Measurements from ENCODE around the gene OR8J3.
"Not testable (repeated sequence)": the region's sequence is repeated elsewhere in the genome, so short reads cannot be mapped to it uniquely, and the experiment has no call there.

Gene OR8J3, protein sequence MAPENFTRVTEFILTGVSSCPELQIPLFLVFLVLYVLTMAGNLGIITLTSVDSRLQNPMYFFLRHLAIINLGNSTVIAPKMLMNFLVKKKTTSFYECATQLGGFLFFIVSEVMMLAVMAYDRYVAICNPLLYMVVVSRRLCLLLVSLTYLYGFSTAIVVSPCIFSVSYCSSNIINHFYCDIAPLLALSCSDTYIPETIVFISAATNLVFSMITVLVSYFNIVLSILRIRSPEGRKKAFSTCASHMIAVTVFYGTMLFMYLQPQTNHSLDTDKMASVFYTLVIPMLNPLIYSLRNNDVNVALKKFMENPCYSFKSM

DNA sequence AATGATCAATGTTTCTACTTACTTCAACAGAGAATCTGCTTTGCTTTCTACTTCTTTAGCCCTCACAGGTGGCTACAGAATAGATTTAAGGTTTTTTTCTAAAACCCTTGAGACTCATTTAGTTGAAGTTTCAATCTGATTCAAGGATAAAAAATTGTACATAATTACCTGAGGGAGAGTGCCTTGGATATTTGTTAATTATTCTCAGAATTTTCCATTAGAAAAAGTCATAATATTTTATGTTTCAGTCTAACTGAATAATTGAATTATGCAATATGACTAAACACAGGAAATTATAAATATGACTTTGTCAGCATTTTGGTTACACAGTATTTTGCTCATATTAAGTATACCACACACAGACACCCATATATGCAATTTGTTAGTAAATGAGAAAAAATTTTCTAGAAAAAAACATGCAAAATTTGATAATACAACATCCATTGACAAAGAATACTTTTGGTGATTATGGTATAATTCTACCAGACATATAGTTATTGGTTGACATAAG, at the start of gene OR8J3:
Gene OR8J3, minus strand, starts transcription at position 51 of the 511 bp plus-strand sequence. CDS start 2,483 bp downstream, outside the sequence.
- no peak for DNase-seq

DNA sequence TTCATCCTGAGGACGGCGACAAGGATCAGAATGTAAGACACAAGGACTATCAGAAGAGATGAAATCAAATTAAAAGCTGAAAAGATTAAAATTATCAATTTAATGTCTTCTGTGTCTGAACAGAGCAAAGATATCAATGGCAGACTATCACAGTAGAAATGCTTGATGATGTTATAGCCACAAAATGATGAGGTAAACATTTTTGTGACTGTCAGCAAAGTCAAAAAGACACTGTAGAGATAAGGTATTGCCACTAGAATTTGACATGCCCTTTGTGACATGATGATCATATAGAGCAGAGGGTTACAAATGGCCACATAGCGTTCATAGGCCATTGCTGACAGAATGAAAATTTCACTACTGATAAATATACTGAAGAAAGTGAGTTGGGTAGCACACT, 48.6 kb upstream of the OR8J3 start:
- no peak for DNase-seq

DNA sequence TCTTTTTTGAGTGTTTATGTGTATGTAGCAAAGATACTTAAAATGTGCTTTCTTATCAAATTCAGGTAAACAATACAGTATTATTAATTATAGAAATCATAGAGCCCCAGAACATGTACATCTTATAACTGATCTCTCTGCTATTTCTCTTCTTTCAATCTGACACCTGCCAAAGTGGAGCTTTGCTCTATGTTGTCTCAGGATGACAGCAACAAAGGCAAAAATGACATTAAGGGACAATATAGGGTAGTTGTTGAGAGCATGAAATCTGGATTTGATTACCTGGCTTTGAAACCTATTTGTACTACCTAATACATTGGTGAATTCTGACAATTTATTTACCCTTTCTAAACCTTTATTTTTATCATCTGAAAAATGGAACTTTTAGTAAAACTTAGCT, 43.5 kb upstream of the OR8J3 start:
- DNase-seq, result no peak

DNA sequence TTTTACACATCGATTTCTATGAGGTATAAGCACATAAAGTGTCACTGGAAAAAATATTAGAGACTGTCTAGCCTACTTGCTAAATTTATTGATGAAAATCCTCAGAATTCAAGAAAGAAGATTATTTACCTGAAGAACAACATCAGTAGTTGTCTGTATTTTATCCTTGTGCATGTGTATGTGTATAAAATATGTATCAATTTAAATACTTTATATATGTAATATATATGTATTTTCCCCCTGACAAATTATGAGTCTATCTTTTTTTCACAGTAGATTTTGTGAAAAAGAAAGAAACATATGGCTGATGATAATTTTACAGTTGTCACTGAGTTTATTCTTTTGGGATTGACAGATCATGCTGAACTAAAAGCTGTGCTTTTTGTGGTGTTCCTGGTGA, 36.3 kb upstream of the OR8J3 start, which contains the start of gene OR5J2:
Gene OR5J2, plus strand, starts transcription at position 301 of the 400 bp plus-strand sequence. Its CDS starts 0 bp downstream, at position 301.
- no peak for DNase-seq

DNA sequence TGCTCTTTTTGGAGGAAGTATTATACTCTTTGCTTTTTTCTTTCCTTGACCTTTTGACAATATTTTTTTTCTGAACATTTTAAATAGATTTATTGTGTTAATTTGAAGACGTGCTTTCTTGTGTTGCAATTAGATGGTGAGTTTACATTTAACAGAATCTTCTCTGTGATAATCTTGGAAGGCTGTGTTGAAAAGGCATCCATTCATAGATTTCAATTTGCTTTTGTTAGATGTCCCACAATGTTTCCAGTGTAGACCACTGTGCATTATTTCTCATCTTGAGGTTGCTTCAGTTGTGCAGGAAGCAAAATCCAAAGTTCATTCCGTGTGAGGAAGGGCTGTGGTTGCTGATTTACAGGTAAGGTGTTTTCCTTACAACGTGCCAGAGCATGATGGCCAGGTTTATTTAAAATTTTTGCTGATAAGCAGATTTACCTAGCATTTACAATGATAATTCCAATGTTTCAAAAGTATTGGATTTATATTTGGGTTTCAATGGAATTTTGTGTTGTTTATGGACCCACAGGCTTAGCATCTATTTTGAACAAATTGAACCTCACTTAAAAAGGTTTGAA, 32.3 kb upstream of the OR8J3 start:
- DNase-seq, result no peak

DNA sequence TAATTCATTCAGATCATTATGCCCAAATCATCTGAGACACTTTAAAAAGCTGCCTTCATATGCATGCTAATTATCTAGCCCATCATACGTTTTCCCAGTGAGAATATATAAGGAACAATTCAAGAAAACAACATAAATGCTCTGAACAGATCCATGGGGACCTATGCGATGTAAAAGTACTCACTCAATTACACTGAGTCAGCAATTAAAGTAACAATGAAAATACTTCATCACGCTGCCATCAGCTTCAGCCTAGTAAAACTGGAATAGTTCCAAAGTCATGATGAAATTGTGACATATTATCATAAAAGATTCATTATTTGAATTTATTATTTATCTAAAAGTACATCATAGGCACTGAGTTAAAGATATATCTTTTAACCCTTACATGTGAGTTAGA, 23.8 kb upstream of the OR8J3 start:
- no peak for DNase-seq

DNA sequence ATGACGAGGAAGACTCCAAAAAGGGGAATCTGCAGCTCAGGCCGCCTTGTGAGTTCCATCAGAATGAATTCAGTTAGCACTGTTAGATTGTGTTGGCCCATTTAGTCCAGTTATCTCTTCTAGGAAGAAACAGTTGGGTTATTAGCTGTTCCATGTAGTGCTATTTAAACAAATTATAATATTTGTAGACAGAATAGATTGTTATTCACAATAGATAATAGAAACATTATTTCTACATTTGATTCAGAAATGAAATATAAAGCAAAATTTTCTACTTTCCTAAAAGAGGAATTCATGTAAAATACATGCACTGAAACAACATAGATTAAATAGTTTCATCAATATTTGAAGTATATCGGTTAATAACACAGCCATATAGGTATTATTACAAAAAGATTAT, 20.2 kb upstream of the OR8J3 start, which contains the start of gene OR8K5:
Gene OR8K5, minus strand, starts transcription at position 101 of the 400 bp plus-strand sequence. Its CDS starts 0 bp downstream, at position 101.
- no peak for DNase-seq

DNA sequence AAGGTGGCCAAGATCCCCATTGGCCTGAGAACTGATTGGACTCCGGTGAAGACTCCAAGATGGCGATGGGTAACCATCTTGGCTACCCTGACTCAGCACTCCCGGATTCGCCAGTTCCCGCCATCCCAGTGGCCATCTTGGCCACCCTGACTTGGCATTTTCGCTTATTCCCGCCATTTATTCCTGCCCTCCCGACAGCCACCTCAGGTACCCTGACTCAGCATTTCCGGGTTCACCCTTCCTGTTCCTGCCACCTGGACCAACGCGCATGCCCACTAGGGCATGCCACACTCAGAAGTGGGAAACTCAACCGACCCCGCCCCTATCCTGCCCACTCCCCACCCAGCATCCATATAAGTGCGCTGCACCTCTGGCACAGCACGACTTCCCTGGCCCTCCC, 12.3 kb upstream of the OR8J3 start:
- DNase-seq, result no peak

DNA sequence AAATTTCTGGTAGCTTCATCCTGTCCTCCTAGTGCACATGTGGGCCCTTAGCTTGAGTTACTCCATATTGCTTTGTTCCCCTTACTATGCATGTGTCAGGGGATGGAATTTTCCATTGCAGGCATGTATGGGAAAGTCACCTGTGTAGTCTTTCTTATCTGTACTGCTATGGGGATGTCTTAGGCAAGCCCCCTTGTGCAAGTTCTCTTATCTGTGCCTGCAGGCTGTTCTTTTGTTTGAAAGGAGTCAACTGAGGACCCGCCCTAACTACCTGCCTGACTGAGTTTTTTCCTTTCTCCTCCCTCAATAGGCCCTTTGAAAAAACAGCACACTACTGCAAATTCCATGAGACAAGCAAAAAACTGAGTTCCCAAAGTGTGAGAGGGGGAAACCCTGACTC, 11.4 kb upstream of the OR8J3 start:
- DNase-seq, result no peak

DNA sequence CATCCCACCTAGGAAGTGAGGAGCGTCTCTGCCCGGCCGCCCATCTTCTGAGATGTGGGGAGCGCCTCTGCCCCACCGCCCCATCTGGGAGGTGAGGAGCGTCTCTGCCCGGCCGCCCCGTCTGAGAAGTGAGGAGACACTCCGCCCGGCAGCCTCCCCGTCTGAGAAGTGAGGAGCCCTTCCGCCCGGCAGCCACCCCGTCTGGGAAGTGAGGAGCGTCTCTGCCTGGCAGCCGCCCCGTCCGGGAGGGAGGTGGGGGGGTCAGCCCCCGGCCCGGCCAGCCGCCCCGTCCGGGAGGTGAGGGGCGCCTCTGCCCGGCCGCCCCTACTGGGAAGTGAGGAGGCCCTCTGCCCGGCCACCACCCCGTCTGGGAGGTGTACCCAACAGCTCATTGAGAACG, 3.7 kb upstream of the OR8J3 start:
- DNase-seq, result not testable (repeated sequence)

DNA sequence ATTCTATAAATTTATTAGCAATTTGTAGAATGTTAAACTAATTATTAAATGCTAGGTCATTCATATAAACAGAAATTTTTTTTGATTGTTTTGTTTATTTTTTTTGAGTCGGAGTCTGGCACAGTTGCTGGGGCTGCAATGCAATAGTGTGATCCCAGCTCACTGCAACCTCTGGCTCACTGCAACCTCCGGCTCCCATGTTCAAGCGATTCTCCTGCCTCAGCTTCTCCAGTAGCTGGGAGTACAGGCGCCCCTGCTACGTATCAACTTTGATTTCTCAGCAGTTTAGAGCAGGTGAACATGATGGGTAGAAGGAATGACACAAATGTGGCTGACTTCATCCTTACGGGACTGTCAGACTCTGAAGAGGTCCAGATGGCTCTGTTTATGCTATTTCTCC, 17.9 kb downstream of the OR8J3 start, which contains the start of gene OR8H3:
Gene OR8H3, plus strand, starts transcription at position 301 of the 400 bp plus-strand sequence. Its CDS starts 0 bp downstream, at position 301.
- no peak for DNase-seq

DNA sequence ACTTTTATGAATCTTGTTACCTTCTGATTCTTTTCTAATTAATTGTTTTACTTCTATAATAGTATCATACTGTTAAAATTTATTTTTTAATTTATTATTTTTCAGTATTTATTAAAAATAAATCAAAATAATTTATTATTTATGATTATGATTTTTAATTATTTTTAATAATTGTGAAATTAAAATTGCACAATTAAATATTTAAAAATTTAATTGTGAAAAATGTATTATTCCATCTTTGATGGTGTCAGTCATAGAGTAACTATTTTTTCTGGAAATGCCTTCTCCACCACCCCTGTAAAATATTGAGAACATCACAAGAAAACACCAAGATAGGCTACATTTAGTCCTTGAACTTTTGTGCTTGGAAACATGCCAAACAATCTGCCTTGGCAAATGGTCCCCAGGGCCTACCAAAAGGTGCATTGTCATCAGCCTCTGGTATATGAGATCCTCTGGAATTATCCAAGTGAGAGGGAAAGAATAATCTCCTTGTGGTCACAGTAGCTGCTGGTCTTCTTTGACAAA, 36.7 kb downstream of the OR8J3 start, which contains the start of gene OR8H2:
Gene OR8H2, plus strand, starts transcription at position 478 of the 528 bp plus-strand sequence. CDS start 1,356 bp downstream, outside the sequence.
- no peak for DNase-seq

DNA sequence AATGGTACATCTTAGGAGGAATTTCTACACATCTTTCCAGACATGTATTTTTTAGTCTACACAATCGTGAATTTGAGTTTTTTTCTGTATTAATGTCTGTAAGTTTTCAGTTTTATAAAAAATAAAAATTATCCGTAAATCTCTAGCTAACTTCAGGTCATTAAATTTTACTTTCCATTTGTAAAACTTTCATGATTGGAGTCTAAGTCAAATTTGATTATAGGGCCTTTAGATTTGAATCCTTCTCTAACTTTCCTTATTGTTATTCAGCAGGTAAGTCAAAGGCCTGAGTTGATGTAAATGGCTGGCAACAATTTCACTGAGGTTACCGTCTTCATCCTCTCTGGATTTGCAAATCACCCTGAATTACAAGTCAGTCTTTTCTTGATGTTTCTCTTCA, 47.0 kb downstream of the OR8J3 start, which contains the start of gene OR8I2:
Gene OR8I2, plus strand, starts transcription at position 301 of the 400 bp plus-strand sequence. Its CDS starts 0 bp downstream, at position 301.
- no peak for DNase-seq

DNA sequence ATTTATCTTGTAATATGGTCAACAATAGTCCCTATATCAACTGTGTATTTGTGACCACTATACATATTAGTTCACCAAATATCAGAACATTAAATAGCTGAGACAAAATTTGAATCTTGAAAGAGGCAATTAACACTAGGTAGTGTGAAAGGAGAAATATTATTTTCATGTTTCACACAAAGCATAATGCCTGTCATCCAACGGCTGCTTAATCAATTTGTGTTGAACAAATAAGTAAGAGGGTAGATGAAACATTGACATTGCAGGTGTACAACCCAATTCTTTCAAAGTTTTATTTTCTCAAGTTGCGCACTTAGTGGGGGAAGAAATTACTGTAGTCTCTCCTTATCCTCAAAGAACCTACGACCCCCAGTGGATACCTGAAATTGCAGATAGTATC, 50.3 kb downstream of the OR8J3 start:
- no peak for DNase-seq
